GM12873 (cell line): ENCODE measurements around the gene CDC123.

Experiments
- TF ChIP-seq, protein P1 (sequence below): IDR thresholded peaks from 2 replicates; pipeline ENCODE4 v1.5.1; 2012; ENCODE audit warnings: low read depth, mild to moderate bottlenecking, moderate library complexity, low read length, control low read depth; ENCODE audit not compliant: insufficient read depth; ENCODE audit errors: missing control alignments

CDC123 gene

GRCh38 chr10:12237265-12238220 is 41.6 kb downstream of the CDC123 start:
- TF ChIP-seq, protein P1, sequence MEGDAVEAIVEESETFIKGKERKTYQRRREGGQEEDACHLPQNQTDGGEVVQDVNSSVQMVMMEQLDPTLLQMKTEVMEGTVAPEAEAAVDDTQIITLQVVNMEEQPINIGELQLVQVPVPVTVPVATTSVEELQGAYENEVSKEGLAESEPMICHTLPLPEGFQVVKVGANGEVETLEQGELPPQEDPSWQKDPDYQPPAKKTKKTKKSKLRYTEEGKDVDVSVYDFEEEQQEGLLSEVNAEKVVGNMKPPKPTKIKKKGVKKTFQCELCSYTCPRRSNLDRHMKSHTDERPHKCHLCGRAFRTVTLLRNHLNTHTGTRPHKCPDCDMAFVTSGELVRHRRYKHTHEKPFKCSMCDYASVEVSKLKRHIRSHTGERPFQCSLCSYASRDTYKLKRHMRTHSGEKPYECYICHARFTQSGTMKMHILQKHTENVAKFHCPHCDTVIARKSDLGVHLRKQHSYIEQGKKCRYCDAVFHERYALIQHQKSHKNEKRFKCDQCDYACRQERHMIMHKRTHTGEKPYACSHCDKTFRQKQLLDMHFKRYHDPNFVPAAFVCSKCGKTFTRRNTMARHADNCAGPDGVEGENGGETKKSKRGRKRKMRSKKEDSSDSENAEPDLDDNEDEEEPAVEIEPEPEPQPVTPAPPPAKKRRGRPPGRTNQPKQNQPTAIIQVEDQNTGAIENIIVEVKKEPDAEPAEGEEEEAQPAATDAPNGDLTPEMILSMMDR, result no peak

DNA sequence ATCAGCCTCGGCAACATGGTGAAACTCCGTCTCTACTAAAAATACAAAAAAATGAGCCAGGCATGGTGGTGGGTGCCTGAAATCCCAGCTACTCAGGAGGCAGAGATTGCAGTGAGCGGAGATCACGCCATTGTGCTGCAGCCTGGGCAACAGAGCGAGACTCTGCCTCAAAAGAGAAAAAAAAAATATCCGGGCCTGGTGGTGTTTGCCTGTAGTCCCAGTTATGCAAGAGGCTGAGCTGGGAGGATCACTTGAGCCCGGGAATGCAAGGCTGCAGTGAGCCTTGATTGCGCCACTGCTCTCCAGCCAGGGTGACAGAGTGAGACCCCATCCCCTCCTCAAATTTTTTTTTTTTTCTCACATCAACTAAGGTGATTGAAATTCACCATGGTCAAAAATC is 42.8 kb downstream of the CDC123 start:
- TF ChIP-seq, protein P1, result no peak

DNA sequence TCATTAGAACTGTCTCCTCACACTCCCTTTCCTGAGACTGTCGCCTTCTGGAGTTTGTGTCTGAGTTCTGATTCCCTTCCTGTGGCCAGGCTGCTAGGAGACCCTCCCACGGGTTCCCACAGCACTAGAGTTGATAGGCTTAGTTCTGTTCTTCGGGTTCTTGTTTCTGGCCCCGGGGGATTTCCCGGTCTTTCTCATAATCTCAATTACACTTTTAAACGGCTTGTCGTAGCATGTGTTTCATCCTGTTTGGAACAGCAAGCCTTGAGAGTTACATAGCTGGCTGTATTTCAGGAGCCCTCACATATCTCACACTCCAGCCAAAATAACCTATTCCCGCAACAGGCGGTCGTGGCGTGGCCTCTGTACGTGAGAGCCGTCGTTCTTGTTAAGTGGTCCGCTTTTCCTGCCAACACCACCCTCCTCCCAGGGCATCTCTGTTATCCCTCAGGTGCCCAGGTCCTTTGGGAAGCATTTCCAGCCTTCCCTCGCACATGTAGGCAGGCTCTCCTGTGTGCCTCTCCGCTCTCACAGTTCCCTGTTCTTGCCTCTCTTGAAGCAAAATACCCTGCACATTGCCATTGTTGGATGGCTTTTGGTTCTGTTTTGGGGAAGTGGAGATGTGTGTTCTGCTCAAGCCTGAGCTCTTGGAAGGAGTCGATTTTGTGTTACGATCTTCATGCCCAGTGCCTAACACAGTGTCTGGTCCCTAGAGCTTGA is 46.0 kb downstream of the CDC123 start:
- TF ChIP-seq, protein P1, result no peak

DNA sequence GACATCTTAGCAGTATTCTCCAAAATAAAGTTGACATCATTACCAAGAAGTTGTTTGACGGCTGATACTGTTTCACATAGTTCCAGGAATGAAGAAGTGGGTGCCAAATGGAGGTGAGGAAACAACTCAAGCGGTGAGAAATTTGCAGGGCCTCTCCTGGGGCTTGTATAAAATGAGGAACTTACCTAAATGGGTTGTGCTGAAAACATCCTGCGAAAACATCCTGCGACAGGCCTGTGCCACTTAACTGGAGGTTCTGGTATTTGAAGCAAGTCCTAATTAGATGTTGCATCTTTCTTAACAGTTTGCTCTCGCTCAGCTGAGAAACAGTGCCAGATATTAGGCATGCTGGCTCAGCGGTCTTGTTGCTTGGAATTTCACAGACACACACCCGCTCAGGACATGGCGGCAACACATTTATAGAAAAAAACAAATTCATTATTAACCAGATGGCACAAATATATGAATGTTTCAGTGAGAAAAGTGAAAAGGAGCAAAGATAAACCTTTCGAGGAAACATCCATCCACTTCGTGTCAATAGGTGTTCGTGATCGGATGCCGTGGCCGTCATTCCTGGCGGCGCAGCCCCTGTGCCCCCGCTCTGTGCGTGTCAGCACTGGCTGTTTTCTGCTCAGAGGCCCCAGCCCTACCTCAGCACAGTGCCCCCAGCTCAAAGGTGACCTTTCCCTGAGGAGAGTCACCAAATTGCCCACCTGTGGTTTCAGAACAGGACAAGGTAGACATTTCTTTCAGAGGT is 48.1 kb downstream of the CDC123 start:
- TF ChIP-seq, protein P1, result no peak

- TF ChIP-seq, protein P1, result no peak
Observed at GRCh38 chr10:12250181-12250580, 54.2 kb downstream of the CDC123 start.

GRCh38 chr10:12251581-12251980 is 55.6 kb downstream of the CDC123 start:
- TF ChIP-seq, protein P1, result no peak
